Measurements from ENCODE around the gene TPM3. TPM values are rescaled to one million over a fixed set of nuclear protein-coding genes. Genes with fewer than 3 reads are reported as not detected.

The TPM3 gene
- total and polyA plus RNA-seq, 10 of the 15 experiments (the other 5 are each of a cell fraction or from before 2014, with no cell fraction given) = 270 to 759 (median 505) TPM

DNA sequence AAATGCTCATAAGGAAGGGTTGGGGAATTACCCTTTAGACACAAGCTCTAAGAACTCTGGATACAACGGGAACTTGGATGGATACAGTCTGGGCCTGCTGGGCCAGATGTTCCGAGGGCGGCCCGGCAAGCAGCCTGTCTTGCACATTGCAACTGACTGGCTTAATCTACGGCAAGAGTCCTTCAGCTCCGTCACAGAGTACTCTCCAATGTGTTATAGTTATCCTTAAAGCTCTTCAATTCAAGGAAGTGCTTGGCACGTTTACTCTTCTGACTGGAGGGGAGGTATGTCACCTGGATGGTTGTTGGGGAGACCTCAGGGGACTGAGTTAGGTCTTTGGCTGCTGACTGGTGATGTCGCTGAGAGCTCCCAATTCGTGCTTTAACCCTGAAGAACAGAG lies 15.4 kb upstream of the TPM3 start:
- ChIA-PET CTCF (interaction anchor here (1.1 to 2.5 kb wide), 2 partner anchors 8 to 48 kb away, joined by 3 to 14 read pairs; no protein-coding TSS in a partner anchor), RAD21 (ENCODE audit: unreplicated experiment) (no interaction called here), POLR2A (no interaction called here), SMC1A (ENCODE audit: uncharacterized antibody, unreplicated experiment) (interaction anchor here (0.8 to 1.5 kb wide), 5 partner anchors 8 to 12 kb away, joined by 3 to 4 read pairs (median 3); no protein-coding TSS in a partner anchor)
- H3K36me3 ChIP-seq (ENCODE audit: control insufficient read depth in 2 of 2, insufficient read depth in 2 of 2, low read length in 1 of 2) = peaks cover 4 to 16% of the 10 kb centered on the region in 2 experiments
- no peak overlapping the region for H3K27ac ChIP-seq (ENCODE audit: control insufficient read depth, insufficient read depth)
- H3K79me2 ChIP-seq (ENCODE audit: control insufficient read depth, insufficient read depth, low read length) = no peaks in the 10 kb centered on the region
- H3K9me3 ChIP-seq (replicated peaks; ENCODE audit: control insufficient read depth, insufficient read depth, low read length) = no peaks in the 10 kb centered on the region
- H2AFZ ChIP-seq (ENCODE audit: control insufficient read depth, low read depth, low read length) = no peak overlapping the region
- in situ Hi-C loops (cut with MboI) (no loop called here), intact Hi-C loops (cut with micrococcal nuclease; ENCODE audit: unreplicated experiment) (no loop called here)
- TF ChIP-seq MAX (IDR thresholded peaks at IDR 0.05; ENCODE audit: low read depth, low read length) = no peak
- no peak for TF ChIP-seq ETV6 (conservative IDR thresholded peaks at IDR 0.05 in 1 of 2, IDR thresholded peaks at IDR 0.05 in 1 of 2; ENCODE audit: borderline replicate concordance in 1 of 2, low read depth in 1 of 2)
- no peaks in the 10 kb centered on the region for H4K20me1 ChIP-seq (ENCODE audit: control insufficient read depth, insufficient read depth)
- DNase-seq (ENCODE audit: low read depth, low spot score) (no peak), ATAC-seq (no peak), FAIRE-seq (no peak)
- no peak overlapping the region for H3K4me2 ChIP-seq (ENCODE audit: control insufficient read depth, insufficient read depth)
- H3K27me3 ChIP-seq (replicated peaks in 1 of 2; ENCODE audit: control insufficient read depth in 2 of 2, insufficient read depth in 2 of 2, low read length in 1 of 2) = no peaks in the 10 kb centered on the region
- 96% methylated on average over 9 of the region's 9 CpGs for WGBS (ENCODE audit: insufficient coverage, insufficient replicate concordance, low lambda C conversion rate, missing lambda C conversion rate)
- H3K9ac ChIP-seq (ENCODE audit: control insufficient read depth, insufficient read depth, low read length) = no peak overlapping the region
- BruUV-seq (replicated peaks) = no TSS peak
- no peaks in the 10 kb centered on the region for H3K4me1 ChIP-seq (ENCODE audit: control insufficient read depth, insufficient read depth, low read length)
- H3K4me3 ChIP-seq = no peak overlapping the region

DNA sequence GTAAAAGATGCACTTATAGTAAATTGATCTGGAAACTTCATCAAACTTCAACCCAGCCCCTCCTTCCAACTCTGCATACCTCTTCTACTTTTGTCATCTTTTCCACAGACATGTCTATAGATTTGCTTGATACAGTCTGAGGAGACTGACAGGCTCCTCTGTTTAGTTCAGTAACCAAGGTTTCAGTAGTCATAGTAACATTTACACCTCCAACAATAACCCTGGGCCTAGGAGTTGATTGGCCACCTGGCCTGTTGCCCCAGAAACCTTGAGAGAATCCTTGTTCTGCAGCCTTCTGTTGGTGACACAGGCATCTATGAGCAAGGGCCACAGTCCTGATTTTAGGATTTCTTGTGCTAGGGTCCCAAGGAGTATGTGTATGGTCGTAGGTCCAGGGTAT lies 14.3 kb upstream of the TPM3 start, which contains the start of gene CFAP141:
CFAP141 (minus strand) TSS at position 138 of the 400 bp plus-strand sequence; CDS start at position 112, 26 bp downstream.
- Histone ChIP-seq H2AFZ (ENCODE audit: control insufficient read depth, low read depth, low read length) (no peak within 1 kb of the TSS), H3K36me3 (ENCODE audit: control insufficient read depth in 2 of 2, insufficient read depth in 2 of 2, low read length in 1 of 2) (peaks cover 2 to 16% of the 10 kb centered on the region in 2 experiments), H3K27ac (ENCODE audit: control insufficient read depth, insufficient read depth) (no peak within 1 kb of the TSS), H3K4me2 (ENCODE audit: control insufficient read depth, insufficient read depth) (no peak within 1 kb of the TSS), H3K4me1 (ENCODE audit: control insufficient read depth, insufficient read depth, low read length) (no peaks in the 10 kb centered on the region), H3K9me3 (replicated peaks; ENCODE audit: control insufficient read depth, insufficient read depth, low read length) (no peaks in the 10 kb centered on the region), H4K20me1 (ENCODE audit: control insufficient read depth, insufficient read depth) (no peaks in the 10 kb centered on the region), H3K9ac (ENCODE audit: control insufficient read depth, insufficient read depth, low read length) (no peak within 1 kb of the TSS), H3K4me3 (no peak within 1 kb of the TSS), H3K27me3 (replicated peaks in 1 of 2; ENCODE audit: control insufficient read depth in 2 of 2, insufficient read depth in 2 of 2, low read length in 1 of 2) (no peaks in the 10 kb centered on the region), H3K79me2 (ENCODE audit: control insufficient read depth, insufficient read depth, low read length) (no peaks in the 10 kb centered on the region)
- in situ Hi-C loops (cut with MboI) (no loop called here), intact Hi-C loops (cut with micrococcal nuclease; ENCODE audit: unreplicated experiment) (no loop called here)
- WGBS (ENCODE audit: insufficient coverage, insufficient replicate concordance, low lambda C conversion rate, missing lambda C conversion rate) = 100% methylated on average over 1 of the region's 1 CpG
- no peak for DNase-seq (ENCODE audit: low read depth, low spot score)
- RAD21 ChIA-PET (ENCODE audit: unreplicated experiment) = no interaction called here
- peak; percentile 67 for ATAC-seq
- SMC1A ChIA-PET (ENCODE audit: uncharacterized antibody, unreplicated experiment) = no interaction called here
- CTCF ChIA-PET = no interaction called here
- BruUV-seq (replicated peaks) = no TSS peak
- no peak for FAIRE-seq
- POLR2A ChIA-PET = no interaction called here
- TF ChIP-seq SMAD1 (IDR thresholded peaks at IDR 0.05; ENCODE audit: low read depth, partially characterized antibody) = no peak
- no peak for TF ChIP-seq KLF5 (IDR thresholded peaks at IDR 0.05; ENCODE audit: partially characterized antibody)
- TF ChIP-seq, protein P1, sequence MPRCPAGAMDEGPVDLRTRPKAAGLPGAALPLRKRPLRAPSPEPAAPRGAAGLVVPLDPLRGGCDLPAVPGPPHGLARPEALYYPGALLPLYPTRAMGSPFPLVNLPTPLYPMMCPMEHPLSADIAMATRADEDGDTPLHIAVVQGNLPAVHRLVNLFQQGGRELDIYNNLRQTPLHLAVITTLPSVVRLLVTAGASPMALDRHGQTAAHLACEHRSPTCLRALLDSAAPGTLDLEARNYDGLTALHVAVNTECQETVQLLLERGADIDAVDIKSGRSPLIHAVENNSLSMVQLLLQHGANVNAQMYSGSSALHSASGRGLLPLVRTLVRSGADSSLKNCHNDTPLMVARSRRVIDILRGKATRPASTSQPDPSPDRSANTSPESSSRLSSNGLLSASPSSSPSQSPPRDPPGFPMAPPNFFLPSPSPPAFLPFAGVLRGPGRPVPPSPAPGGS (IDR thresholded peaks at IDR 0.05; ENCODE audit: borderline replicate concordance, insufficient read depth, low read depth, low read length, poor library complexity, severe bottlenecking) = no peak
- TF ChIP-seq CHD2 (IDR thresholded peaks at IDR 0.05; ENCODE audit: borderline replicate concordance, low read depth, low read length) = no peak
- TF ChIP-seq CHD1 (IDR thresholded peaks at IDR 0.05; ENCODE audit: low read depth, low read length) = no peak
- TF ChIP-seq MTA3 (IDR thresholded peaks at IDR 0.05; ENCODE audit: borderline replicate concordance, low read length) = peak; percentile 30; the same call in 1 of the 2 replicates
- TF ChIP-seq, protein P2, sequence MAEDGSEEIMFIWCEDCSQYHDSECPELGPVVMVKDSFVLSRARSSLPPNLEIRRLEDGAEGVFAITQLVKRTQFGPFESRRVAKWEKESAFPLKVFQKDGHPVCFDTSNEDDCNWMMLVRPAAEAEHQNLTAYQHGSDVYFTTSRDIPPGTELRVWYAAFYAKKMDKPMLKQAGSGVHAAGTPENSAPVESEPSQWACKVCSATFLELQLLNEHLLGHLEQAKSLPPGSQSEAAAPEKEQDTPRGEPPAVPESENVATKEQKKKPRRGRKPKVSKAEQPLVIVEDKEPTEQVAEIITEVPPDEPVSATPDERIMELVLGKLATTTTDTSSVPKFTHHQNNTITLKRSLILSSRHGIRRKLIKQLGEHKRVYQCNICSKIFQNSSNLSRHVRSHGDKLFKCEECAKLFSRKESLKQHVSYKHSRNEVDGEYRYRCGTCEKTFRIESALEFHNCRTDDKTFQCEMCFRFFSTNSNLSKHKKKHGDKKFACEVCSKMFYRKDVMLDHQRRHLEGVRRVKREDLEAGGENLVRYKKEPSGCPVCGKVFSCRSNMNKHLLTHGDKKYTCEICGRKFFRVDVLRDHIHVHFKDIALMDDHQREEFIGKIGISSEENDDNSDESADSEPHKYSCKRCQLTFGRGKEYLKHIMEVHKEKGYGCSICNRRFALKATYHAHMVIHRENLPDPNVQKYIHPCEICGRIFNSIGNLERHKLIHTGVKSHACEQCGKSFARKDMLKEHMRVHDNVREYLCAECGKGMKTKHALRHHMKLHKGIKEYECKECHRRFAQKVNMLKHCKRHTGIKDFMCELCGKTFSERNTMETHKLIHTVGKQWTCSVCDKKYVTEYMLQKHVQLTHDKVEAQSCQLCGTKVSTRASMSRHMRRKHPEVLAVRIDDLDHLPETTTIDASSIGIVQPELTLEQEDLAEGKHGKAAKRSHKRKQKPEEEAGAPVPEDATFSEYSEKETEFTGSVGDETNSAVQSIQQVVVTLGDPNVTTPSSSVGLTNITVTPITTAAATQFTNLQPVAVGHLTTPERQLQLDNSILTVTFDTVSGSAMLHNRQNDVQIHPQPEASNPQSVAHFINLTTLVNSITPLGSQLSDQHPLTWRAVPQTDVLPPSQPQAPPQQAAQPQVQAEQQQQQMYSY (CRISPR knock-in tag; IDR thresholded peaks at IDR 0.05) = no peak
- no peak for TF ChIP-seq NFYA (IDR thresholded peaks at IDR 0.05; ENCODE audit: borderline replicate concordance, low read depth, low read length)

All from GM12878 (cell line).